Stimulated activated CD8-positive, alpha-beta memory T cell treated with anti-CD3 and anti-CD28 coated beads, Interleukin-2, amount 100 ng/mL, for 1 hour (primary cell): Measurements from ENCODE around the gene BAIAP2L2.
A peak's percentile ranks its signal among the peaks of the same experiment; 100 is the strongest.

Experiments
- DNase-seq, 2 donors: peaks; one replicate each; pipeline ENCODE4 v3.0.0-alpha.2; 2020; ENCODE audit warnings: low read depth in 2 of 2

BAIAP2L2 gene

GRCh38 chr22:38068641-38069371 is 41.7 kb downstream of the BAIAP2L2 start:
- DNase-seq = no peak

- DNase-seq = no peak
Observed at GRCh38 chr22:38067761-38068360, 42.6 kb downstream of the BAIAP2L2 start.

GRCh38 chr22:38067028-38067415 is 43.5 kb downstream of the BAIAP2L2 start:
- DNase-seq = no peak

GRCh38 chr22:38066381-38067027 is 44.0 kb downstream of the BAIAP2L2 start:
- DNase-seq = no peak

GRCh38 chr22:38065539-38065938 is 44.9 kb downstream of the BAIAP2L2 start:
- DNase-seq = no peak

- DNase-seq = no peak
Observed at GRCh38 chr22:38062791-38063190, 47.7 kb downstream of the BAIAP2L2 start.

GRCh38 chr22:38056969-38057891 is 53.3 kb downstream of the BAIAP2L2 start, which contains the start of gene PICK1:
PICK1 (plus strand) TSS chr22:38057404; CDS start chr22:38057810, 406 bp downstream.
- DNase-seq = peak; percentile 36 to 61

- peak; percentile 59 to 66 for DNase-seq
Observed at GRCh38 chr22:38051900-38052862, 58.3 kb downstream of the BAIAP2L2 start.

GRCh38 chr22:38051261-38051660 is 59.2 kb downstream of the BAIAP2L2 start:
- DNase-seq = no peak

GRCh38 chr22:38050720-38051119 is 59.8 kb downstream of the BAIAP2L2 start:
- DNase-seq = no peak

- DNase-seq = no peak
Observed at GRCh38 chr22:38049812-38050619, 60.5 kb downstream of the BAIAP2L2 start.

GRCh38 chr22:38046070-38046748 is 64.3 kb downstream of the BAIAP2L2 start:
- DNase-seq = no peak

- no peak for DNase-seq
Observed at GRCh38 chr22:38043151-38044039, 67.1 kb downstream of the BAIAP2L2 start.

- no peak for DNase-seq
Observed at GRCh38 chr22:38042488-38042790, 68.0 kb downstream of the BAIAP2L2 start.

GRCh38 chr22:38041760-38042487 is 68.6 kb downstream of the BAIAP2L2 start:
- no peak for DNase-seq

- no peak for DNase-seq
Observed at GRCh38 chr22:38040953-38041759, 69.3 kb downstream of the BAIAP2L2 start.
